NT2/D1 (cell line): Measurements from ENCODE around the gene CDC40.

Experiments
- DNase-seq: peaks from one replicate; pipeline ENCODE4 v3.0.0-alpha.2; 2011; ENCODE audit warnings: low read depth, low spot score
- H3K27me3 ChIP-seq: 2 replicates; pipeline ENCODE4 v1.6.0; 2011; ENCODE audit warnings: mild to moderate bottlenecking; ENCODE audit not compliant: insufficient read length, insufficient read depth
- H3K36me3 ChIP-seq: 2 replicates; pipeline ENCODE4 v1.6.1; 2011; ENCODE audit warnings: mild to moderate bottlenecking, low read length, mixed read lengths; ENCODE audit not compliant: insufficient read depth, insufficient read length
- H3K4me1 ChIP-seq: 2 replicates; pipeline ENCODE4 v1.5.1; 2011; ENCODE audit not compliant: insufficient read depth, insufficient read length
- H3K4me3 ChIP-seq: 2 replicates; pipeline ENCODE4 v1.5.1; 2011; ENCODE audit warnings: low read depth; ENCODE audit not compliant: insufficient read length
- H3K9ac ChIP-seq: 2 replicates; pipeline ENCODE4 v1.6.0; 2011; ENCODE audit warnings: low read depth; ENCODE audit not compliant: insufficient read length
- H3K9me3 ChIP-seq: 2 replicates; pipeline ENCODE4 v1.5.1; 2011; ENCODE audit warnings: mild to moderate bottlenecking, low read length; ENCODE audit not compliant: insufficient read depth
- SUZ12 ChIP-seq: IDR thresholded peaks from 2 replicates; pipeline ENCODE4 v1.6.1; 2011; ENCODE audit not compliant: insufficient read length, insufficient read depth; ENCODE audit errors: extremely low read depth
- YY1 ChIP-seq: IDR thresholded peaks from 2 replicates; pipeline ENCODE4 v1.6.1; 2011; ENCODE audit not compliant: insufficient read length, insufficient read depth
- ZNF274 ChIP-seq: IDR thresholded peaks from 2 replicates; pipeline ENCODE4 v1.6.1; 2011; ENCODE audit warnings: mild to moderate bottlenecking, low read depth, low read length

CDC40 gene

DNA sequence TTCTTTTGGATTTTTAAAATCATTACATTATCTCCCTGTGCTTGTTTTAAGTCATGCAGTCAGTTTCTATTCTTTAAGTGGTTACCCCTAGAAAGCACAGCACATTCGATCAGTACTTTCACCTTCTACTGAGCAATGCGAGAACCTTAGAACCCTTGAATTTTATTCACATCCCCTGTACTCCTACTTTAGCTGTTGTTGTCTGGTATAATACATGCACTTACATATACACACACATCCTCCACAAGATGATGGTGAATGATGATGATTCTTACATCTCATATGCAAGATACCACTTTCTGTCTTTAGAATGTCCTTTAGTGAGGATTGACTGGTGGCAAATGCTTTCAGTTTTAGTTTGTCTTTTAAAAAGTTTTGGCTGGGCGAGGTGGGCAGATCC lies 5.7 kb downstream of the CDC40 start:
- H3K9ac ChIP-seq = no peak overlapping the region
- DNase-seq = no peak
- TF ChIP-seq SUZ12 = no peak
- H3K9me3 ChIP-seq = no peaks in the 10 kb centered on the region
- H3K27me3 ChIP-seq = no peaks in the 10 kb centered on the region
- H3K4me1 ChIP-seq = no peaks in the 10 kb centered on the region
- H3K4me3 ChIP-seq = no peak overlapping the region
- peaks cover 15% of the 10 kb centered on the region for H3K36me3 ChIP-seq

GRCh38 chr6:110188791-110189190 lies 8.6 kb downstream of the CDC40 start:
- TF ChIP-seq ZNF274 (no peak), YY1 (no peak), SUZ12 (no peak)
- Histone ChIP-seq H3K9me3 (no peaks in the 10 kb centered on the region), H3K4me3 (no peak overlapping the region), H3K9ac (no peak overlapping the region), H3K27me3 (no peaks in the 10 kb centered on the region), H3K4me1 (no peaks in the 10 kb centered on the region), H3K36me3 (peaks cover 6% of the 10 kb centered on the region)
- DNase-seq = no peak

DNA sequence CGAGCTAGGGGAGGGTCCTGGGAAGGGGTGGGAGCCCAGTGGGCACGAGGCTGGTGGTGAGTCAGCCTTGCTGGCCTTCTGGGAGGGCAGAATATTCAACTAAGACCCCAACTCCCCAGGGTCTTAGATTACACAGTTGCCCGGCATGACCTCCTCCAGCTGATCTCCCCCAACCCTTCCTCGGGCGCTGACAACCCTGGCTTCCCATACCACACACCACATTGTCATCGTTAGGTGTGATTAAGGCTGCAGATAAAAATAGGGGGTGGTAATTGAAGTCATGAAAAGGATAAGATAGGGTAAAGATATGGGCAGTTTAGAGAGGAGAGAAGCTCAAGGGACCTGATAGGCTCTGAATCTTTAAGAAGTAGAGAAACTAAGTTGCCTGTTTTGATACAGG lies 10.5 kb downstream of the CDC40 start:
- TF ChIP-seq ZNF274 = no peak
- TF ChIP-seq SUZ12 = no peak
- no peak for TF ChIP-seq YY1
- no peak for DNase-seq
- Histone ChIP-seq H3K4me3 (no peak overlapping the region), H3K9me3 (no peaks in the 10 kb centered on the region), H3K27me3 (no peaks in the 10 kb centered on the region), H3K4me1 (no peaks in the 10 kb centered on the region), H3K9ac (no peak overlapping the region), H3K36me3 (peaks cover 10% of the 10 kb centered on the region)

DNA sequence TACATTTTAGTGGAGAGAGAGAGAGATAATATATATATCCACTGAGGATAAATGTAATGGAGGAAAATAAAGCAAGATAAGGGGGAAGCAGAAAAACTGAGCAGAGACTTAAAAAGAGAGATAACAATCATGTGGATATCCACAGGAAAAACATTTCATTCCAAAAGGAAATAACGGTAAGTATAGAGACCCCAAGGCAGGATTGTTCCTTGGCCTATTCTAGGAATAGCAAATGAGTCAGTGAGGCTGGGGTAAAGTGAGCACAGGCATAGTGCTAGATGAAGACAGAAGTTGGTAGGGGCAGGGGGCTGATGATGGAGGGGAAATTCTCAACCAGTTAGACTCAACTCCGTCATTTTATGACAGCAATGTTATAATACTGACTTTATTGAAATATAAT lies 11.2 kb downstream of the CDC40 start:
- TF ChIP-seq SUZ12 (no peak), ZNF274 (no peak), YY1 (no peak)
- Histone ChIP-seq H3K27me3 (no peaks in the 10 kb centered on the region), H3K4me1 (no peaks in the 10 kb centered on the region), H3K9me3 (no peaks in the 10 kb centered on the region), H3K36me3 (peaks cover 10% of the 10 kb centered on the region), H3K9ac (no peak overlapping the region), H3K4me3 (no peak overlapping the region)
- no peak for DNase-seq

DNA sequence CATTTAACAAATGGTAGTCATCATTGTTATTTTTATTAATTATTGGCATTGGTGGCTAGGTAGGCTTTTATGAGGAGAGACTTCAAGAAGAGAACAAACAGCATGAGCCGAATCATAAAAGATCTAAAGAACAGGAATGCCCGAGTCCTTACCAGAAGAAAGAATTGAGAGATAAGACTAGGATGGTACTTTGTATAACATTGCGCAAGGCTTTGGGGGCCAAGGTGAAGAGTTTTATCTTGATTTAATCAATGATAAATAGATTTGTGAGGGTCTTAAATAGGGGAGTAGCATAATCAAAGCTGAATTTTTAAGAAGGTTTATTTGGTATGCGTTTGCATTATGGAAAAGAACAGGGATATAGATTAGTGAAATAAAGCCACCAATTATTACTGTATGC lies 15.4 kb downstream of the CDC40 start:
- Histone ChIP-seq H3K4me1 (no peaks in the 10 kb centered on the region), H3K9me3 (no peaks in the 10 kb centered on the region), H3K36me3 (peaks cover 10% of the 10 kb centered on the region), H3K4me3 (no peak overlapping the region), H3K27me3 (no peaks in the 10 kb centered on the region), H3K9ac (no peak overlapping the region)
- DNase-seq = no peak
- TF ChIP-seq YY1 (no peak), SUZ12 (no peak), ZNF274 (no peak)

DNA sequence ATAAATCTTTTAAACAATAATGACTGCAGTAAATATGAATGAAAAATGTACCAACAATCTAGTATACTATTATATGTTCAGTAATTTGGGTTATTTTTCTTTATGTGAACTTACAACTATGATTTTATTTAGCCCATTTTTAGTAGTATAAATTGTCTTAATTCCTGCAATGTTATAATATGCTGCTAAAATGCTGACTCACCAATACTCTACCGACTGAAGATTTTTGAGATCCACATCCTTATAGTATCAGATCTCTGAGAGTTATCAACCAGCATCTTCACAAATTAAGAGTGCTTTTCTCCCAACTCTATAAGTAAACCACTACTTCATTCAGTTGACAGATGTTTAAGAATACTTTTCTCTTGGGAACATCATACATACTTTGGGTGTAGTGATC lies 16.6 kb downstream of the CDC40 start:
- Histone ChIP-seq H3K4me3 (no peak overlapping the region), H3K9ac (no peak overlapping the region)

GRCh38 chr6:110198561-110198960 lies 18.3 kb downstream of the CDC40 start:
- no peak overlapping the region for H3K4me3 ChIP-seq
- H3K27me3 ChIP-seq = no peaks in the 10 kb centered on the region
- H3K4me1 ChIP-seq = no peaks in the 10 kb centered on the region
- no peak for DNase-seq
- peaks cover 7% of the 10 kb centered on the region for H3K36me3 ChIP-seq
- H3K9ac ChIP-seq = no peak overlapping the region
- TF ChIP-seq SUZ12 (no peak), YY1 (no peak), ZNF274 (no peak)
- no peaks in the 10 kb centered on the region for H3K9me3 ChIP-seq

More for the DNA sequence above, 16.6 kb downstream of the CDC40 start:
- TF ChIP-seq SUZ12 (no peak), ZNF274 (no peak), YY1 (no peak)
- Histone ChIP-seq H3K9me3 (no peaks in the 10 kb centered on the region), H3K4me1 (no peaks in the 10 kb centered on the region), H3K36me3 (peaks cover 10% of the 10 kb centered on the region), H3K27me3 (no peaks in the 10 kb centered on the region)
- no peak for DNase-seq

GRCh38 chr6:110201151-110201884 lies 21.1 kb downstream of the CDC40 start:
- Histone ChIP-seq H3K4me1 (no peaks in the 10 kb centered on the region), H3K4me3 (no peak overlapping the region), H3K27me3 (no peaks in the 10 kb centered on the region)

More at GRCh38 chr6:110201151-110201884, 21.1 kb downstream of the CDC40 start:
- Histone ChIP-seq H3K36me3 (peaks cover 2% of the 10 kb centered on the region), H3K9ac (no peak overlapping the region), H3K9me3 (no peaks in the 10 kb centered on the region)
- TF ChIP-seq SUZ12 (no peak), ZNF274 (no peak), YY1 (no peak)
- no peak for DNase-seq
